Neural progenitor cell (in vitro differentiated cells): ENCODE data around the gene SMIM35. TPM values are rescaled to one million over a fixed set of nuclear protein-coding genes. Genes with fewer than 3 reads are reported as not detected.
A peak's percentile ranks its signal among the peaks of the same experiment; 100 is the strongest.

Experiments used
- DNase-seq: peaks from one replicate; pipeline ENCODE4 v3.0.0-alpha.2; 2016; ENCODE audit warnings: low spot score
- H2AFZ ChIP-seq: fragments of 200-600 bp; sonication (generic); replicated peaks from 2 replicates; pipeline ENCODE4 v1.6.1; 2016; ENCODE audit warnings: antibody characterized with exemption
- H3F3A ChIP-seq: fragments of 200-600 bp; sonication (generic); 2 replicates; pipeline ENCODE4 v1.6.1; 2016; ENCODE audit warnings: antibody characterized with exemption, low read depth
- H3K27ac ChIP-seq: fragments of 200-600 bp; sonication (generic); 2 replicates; pipeline ENCODE4 v1.5.1; 2016; ENCODE audit warnings: mild to moderate bottlenecking
- H3K27me3 ChIP-seq: fragments of 200-600 bp; sonication (generic); 2 replicates; pipeline ENCODE4 v1.6.1; 2016; ENCODE audit warnings: mild to moderate bottlenecking, moderate library complexity
- H3K36me3 ChIP-seq: fragments of 200-600 bp; sonication (generic); 2 replicates; pipeline ENCODE4 v1.5.1; 2016
- H3K4me1 ChIP-seq: fragments of 200-600 bp; sonication (generic); 2 replicates; pipeline ENCODE4 v1.6.1; 2016; ENCODE audit warnings: mixed run types
- H3K4me2 ChIP-seq: fragments of 200-600 bp; sonication (generic); 2 replicates; pipeline ENCODE4 v1.6.1; 2016
- H3K4me3 ChIP-seq: fragments of 200-600 bp; sonication (generic); 2 replicates; pipeline ENCODE4 v1.5.1; 2016
- H3K79me2 ChIP-seq: fragments of 200-600 bp; sonication (generic); 2 replicates; pipeline ENCODE4 v1.6.1; 2016; ENCODE audit warnings: low read depth
- H3K9ac ChIP-seq: fragments of 200-600 bp; sonication (generic); 2 replicates; pipeline ENCODE4 v1.6.1; 2016
- H3K9me3 ChIP-seq: fragments of 200-600 bp; sonication (generic); 2 replicates; pipeline ENCODE4 v1.5.1; 2016; ENCODE audit warnings: low read depth
- H4K20me1 ChIP-seq: fragments of 200-600 bp; sonication (generic); 2 replicates; pipeline ENCODE4 v1.6.1; 2016; ENCODE audit warnings: low read depth
- H3K27ac Mint-ChIP-seq: 3 replicates; pipeline ENCODE4 v1.8.0; 2021; ENCODE audit warnings: mixed read lengths
- H3K27me3 Mint-ChIP-seq: 2 replicates; pipeline ENCODE4 v1.8.0; 2022; ENCODE audit warnings: low read depth, mild to moderate bottlenecking, inconsistent platforms, moderate library complexity, mixed read lengths; ENCODE audit not compliant: insufficient read depth
- H3K36me3 Mint-ChIP-seq: 3 replicates; pipeline ENCODE4 v1.8.0; 2021; ENCODE audit warnings: mixed read lengths
- H3K4me1 Mint-ChIP-seq: 3 replicates; pipeline ENCODE4 v1.8.0; 2021; ENCODE audit warnings: mixed read lengths
- H3K4me3 Mint-ChIP-seq: 3 replicates; pipeline ENCODE4 v1.8.0; 2021; ENCODE audit warnings: mild to moderate bottlenecking, moderate library complexity, mixed read lengths
- H3K9me3 Mint-ChIP-seq: 3 replicates; pipeline ENCODE4 v1.8.0; 2020; ENCODE audit warnings: mixed read lengths
- EZH2 ChIP-seq: fragments of 200-600 bp; sonication (generic); IDR thresholded peaks from 2 replicates; pipeline ENCODE4 v1.6.1; 2017; ENCODE audit warnings: antibody characterized with exemption, mild to moderate bottlenecking, moderate library complexity
- EZH2phosphoT487 ChIP-seq: fragments of 200-600 bp; sonication (generic); IDR thresholded peaks from 2 replicates; pipeline ENCODE4 v1.6.1; 2017; ENCODE audit warnings: antibody characterized with exemption
- total RNA-seq: library from RNA; depleted of rRNA; stranded (reverse); fragments of >200 nt; gene quantifications from 2 replicates; pipeline ENCODE4 v1.2.3, GENCODE V29; 2015; ENCODE audit warnings: low replicate concordance
- TF ChIP-seq, protein P1 (sequence below): fragments of 200-600 bp; sonication (generic); IDR thresholded peaks from 2 replicates; pipeline ENCODE4 v1.5.1; 2017; ENCODE audit warnings: antibody characterized with exemption, mild to moderate bottlenecking

SMIM35 gene
- total RNA-seq, 1 donor from 2014 or later: not detected

- Histone ChIP-seq H3K36me3 (no peaks in the 10 kb centered on the region), H3K79me2 (no peaks in the 10 kb centered on the region), H2AFZ (peak overlapping the region; percentile 96), H3K27ac (no peak overlapping the region), H3K9me3 (no peaks in the 10 kb centered on the region), H3K4me3 (no peak overlapping the region), H3F3A (no peaks in the 10 kb centered on the region), H3K4me1 (peaks cover 2% of the 10 kb centered on the region), H3K4me2 (no peak overlapping the region), H3K27me3 (no peaks in the 10 kb centered on the region), H3K9ac (no peak overlapping the region), H4K20me1 (no peaks in the 10 kb centered on the region)
- Mint-ChIP-seq H3K36me3 (no peaks in the 10 kb centered on the region), H3K27me3 (peaks cover 14% of the 10 kb centered on the region), H3K9me3 (no peaks in the 10 kb centered on the region), H3K4me1 (no peaks in the 10 kb centered on the region), H3K27ac (no peak overlapping the region), H3K4me3 (no peak overlapping the region)
- TF ChIP-seq EZH2 (no peak), EZH2phosphoT487 (no peak)
- TF ChIP-seq, protein P1, sequence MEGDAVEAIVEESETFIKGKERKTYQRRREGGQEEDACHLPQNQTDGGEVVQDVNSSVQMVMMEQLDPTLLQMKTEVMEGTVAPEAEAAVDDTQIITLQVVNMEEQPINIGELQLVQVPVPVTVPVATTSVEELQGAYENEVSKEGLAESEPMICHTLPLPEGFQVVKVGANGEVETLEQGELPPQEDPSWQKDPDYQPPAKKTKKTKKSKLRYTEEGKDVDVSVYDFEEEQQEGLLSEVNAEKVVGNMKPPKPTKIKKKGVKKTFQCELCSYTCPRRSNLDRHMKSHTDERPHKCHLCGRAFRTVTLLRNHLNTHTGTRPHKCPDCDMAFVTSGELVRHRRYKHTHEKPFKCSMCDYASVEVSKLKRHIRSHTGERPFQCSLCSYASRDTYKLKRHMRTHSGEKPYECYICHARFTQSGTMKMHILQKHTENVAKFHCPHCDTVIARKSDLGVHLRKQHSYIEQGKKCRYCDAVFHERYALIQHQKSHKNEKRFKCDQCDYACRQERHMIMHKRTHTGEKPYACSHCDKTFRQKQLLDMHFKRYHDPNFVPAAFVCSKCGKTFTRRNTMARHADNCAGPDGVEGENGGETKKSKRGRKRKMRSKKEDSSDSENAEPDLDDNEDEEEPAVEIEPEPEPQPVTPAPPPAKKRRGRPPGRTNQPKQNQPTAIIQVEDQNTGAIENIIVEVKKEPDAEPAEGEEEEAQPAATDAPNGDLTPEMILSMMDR: no peak
- DNase-seq: no peak
Observed at GRCh38 chr11:118105657-118106305, 19.0 kb upstream of the SMIM35 start.

DNA sequence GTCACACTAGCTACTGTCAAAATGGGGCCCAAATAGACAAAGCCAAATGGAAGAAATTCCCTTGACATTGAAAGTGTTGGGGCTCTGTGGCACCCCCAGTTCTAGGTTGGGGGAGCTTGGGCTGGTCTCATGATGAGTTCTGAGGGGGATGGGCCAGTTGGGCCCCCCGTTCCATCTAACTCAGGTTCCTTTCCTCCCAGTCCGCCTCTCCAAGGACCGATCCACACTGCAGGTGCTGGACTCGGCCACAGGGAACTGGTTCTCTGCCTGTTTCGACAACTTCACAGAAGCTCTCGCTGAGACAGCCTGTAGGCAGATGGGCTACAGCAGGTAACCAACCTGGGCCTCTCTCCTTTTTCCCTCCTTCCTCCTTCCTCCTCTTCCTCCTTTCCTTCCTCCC, 17.7 kb upstream of the SMIM35 start:
- no peaks in the 10 kb centered on the region for H3K27me3 ChIP-seq
- Mint-ChIP-seq H3K4me3 (no peak overlapping the region), H3K36me3 (no peaks in the 10 kb centered on the region), H3K27me3 (peaks cover 17% of the 10 kb centered on the region), H3K27ac (no peak overlapping the region), H3K4me1 (peaks cover 5% of the 10 kb centered on the region), H3K9me3 (no peaks in the 10 kb centered on the region)
- no peaks in the 10 kb centered on the region for H3K79me2 ChIP-seq
- no peaks in the 10 kb centered on the region for H3K9me3 ChIP-seq
- H4K20me1 ChIP-seq: no peaks in the 10 kb centered on the region
- H2AFZ ChIP-seq: no peak overlapping the region
- H3F3A ChIP-seq: no peaks in the 10 kb centered on the region
- H3K4me3 ChIP-seq: no peak overlapping the region
- H3K36me3 ChIP-seq: no peaks in the 10 kb centered on the region
- no peak overlapping the region for H3K4me2 ChIP-seq
- no peak overlapping the region for H3K9ac ChIP-seq
- DNase-seq: no peak
- TF ChIP-seq, protein P1: no peak
- no peak for TF ChIP-seq EZH2phosphoT487
- peaks cover 7% of the 10 kb centered on the region for H3K4me1 ChIP-seq
- H3K27ac ChIP-seq: no peak overlapping the region

DNA sequence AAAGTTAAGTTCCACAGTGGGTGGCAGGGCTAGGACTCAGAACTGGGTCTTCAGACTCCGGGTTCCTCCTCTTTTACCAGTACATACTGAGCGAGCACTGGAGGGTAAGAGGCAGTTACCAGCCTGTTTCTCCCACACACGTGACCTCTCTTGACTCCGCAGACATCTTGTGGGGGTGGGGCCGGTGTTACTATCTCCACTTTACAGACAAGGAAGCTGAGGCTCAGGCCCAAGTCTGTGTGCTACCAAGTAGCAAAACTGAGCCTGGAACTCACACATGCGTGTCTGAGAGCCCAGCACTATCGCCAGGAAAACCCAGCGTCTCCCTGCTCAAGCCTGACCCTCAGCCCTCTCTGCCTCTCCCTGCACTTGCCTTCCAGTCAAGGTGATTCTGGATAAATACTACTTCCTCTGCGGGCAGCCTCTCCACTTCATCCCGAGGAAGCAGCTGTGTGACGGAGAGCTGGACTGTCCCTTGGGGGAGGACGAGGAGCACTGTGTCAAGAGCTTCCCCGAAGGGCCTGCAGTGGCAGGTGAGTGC, 16.0 kb upstream of the SMIM35 start:
- no peaks in the 10 kb centered on the region for H3K9me3 Mint-ChIP-seq
- Histone ChIP-seq H3K4me1 (peaks cover 12% of the 10 kb centered on the region), H3F3A (no peaks in the 10 kb centered on the region), H3K79me2 (no peaks in the 10 kb centered on the region), H3K9ac (no peak overlapping the region), H3K4me3 (no peak overlapping the region), H2AFZ (no peak overlapping the region), H3K27me3 (no peaks in the 10 kb centered on the region), H3K9me3 (no peaks in the 10 kb centered on the region), H3K4me2 (no peak overlapping the region), H3K27ac (no peak overlapping the region), H4K20me1 (no peaks in the 10 kb centered on the region), H3K36me3 (no peaks in the 10 kb centered on the region)
- TF ChIP-seq EZH2: no peak
- no peak for TF ChIP-seq EZH2phosphoT487
- TF ChIP-seq, protein P1: no peak
- peaks cover 21% of the 10 kb centered on the region for H3K27me3 Mint-ChIP-seq
- peak overlapping the region; percentile 37 for H3K27ac Mint-ChIP-seq
- H3K4me1 Mint-ChIP-seq: peaks cover 16% of the 10 kb centered on the region
- no peaks in the 10 kb centered on the region for H3K36me3 Mint-ChIP-seq
- no peak overlapping the region for H3K4me3 Mint-ChIP-seq
- DNase-seq: no peak
